ENCODE results near the gene PLPPR2.
"Not testable (repeated sequence)": the region's sequence is repeated elsewhere in the genome, so short reads cannot be mapped to it uniquely, and the experiment has no call there.

The PLPPR2 gene

DNA sequence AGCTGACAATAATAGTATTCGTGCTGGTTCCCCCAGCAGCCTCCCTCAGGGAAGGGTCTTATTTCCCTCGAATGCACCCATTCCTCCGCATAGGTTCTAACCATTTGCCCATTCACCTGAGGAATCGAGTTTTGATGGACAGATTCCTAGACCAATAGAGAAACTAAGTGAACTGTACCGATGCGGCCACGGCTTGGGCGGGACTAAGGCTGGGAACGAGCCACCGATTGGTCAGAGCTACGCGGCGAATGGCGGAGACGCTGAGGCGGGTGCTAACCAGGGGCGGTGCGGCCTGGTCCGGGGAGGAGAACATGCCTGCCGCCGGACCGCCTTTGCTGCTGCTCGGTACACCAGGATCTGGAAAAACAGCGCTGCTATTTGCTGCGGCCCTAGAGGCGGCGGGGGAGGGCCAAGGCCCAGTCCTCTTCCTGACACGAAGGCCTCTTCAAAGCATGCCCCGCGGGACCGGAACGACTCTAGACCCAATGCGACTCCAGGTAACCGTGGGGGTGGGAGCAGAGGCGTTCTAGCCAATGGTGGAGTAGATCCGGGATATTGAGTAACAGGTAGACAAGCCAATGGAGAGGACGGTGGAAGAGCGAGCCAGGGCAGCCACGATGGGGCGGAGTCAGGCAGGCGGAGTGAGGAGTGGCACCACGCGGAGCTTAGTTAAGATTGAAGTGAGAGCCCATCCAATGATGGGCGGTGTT lies 19.4 kb downstream of the PLPPR2 start, which contains the start of gene SWSAP1:
TSS of gene SWSAP1 (plus strand) at position 234 of the 710 bp plus-strand sequence. CDS start at position 249, 15 bp downstream.
- peak; percentile 55 for TF ChIP-seq POLR2A (IDR thresholded peaks at IDR 0.05; ENCODE audit: low read depth, low read length)
- DNase-seq (ENCODE audit: insufficient read length, low spot score) (peak; percentile 97), FAIRE-seq (peak; percentile 87)

DNA sequence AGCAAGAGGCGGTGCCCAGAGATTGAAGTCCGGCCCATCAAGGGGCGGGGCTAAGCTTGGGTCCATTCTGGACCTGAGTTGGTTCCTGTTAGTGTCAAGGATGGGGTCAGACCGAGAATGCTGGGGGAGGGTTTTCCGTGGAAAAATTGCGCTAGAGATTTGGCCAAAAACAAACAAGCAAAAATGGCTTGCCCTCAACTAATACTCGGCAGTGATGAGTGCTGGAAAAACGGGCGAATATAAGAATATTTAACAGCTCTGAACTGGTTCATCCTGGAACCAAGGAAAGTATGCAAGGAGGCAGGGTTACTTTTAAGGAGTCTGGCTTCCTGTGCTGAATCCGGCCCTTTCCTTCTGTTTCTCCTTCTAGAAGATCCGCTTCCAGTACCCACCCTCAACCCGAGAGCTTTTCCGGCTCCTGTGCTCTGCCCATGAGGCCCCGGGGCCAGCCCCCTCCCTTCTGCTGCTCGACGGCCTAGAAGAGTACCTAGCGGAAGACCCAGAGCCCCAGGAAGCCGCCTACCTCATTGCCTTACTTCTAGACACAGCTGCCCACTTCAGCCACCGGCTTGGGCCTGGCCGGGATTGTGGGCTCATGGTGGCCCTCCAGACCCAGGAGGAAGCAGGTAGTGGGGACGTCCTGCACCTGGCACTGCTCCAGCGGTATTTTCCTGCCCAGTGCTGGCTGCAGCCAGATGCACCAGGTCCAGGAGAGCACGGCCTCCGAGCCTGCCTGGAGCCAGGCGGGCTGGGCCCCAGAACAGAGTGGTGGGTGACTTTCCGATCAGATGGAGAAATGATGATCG lies 20.1 kb downstream of the PLPPR2 start:
- DNase-seq (ENCODE audit: insufficient read length, low spot score) (no peak), FAIRE-seq (no peak)
- TF ChIP-seq POLR2A (IDR thresholded peaks at IDR 0.05; ENCODE audit: low read depth, low read length) = no peak

DNA sequence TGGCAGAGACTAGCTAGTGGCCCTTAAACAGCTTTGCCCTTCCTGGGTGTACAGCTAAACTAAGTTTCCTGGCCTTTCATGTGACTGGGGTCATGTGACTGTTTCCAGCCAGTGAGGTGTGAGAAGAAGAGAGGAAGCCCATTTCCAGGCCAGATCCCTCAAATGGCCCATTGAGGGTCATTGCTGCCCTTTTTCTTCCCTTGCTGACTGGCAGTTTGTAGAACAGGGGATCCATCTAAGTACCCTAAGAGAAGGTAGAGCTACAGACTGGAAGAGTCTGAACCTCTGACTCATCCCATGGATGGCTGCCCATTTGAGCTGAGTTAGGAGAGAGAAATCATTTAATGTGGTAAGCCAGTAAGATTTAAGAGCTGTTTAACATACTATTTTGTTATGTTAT lies 22.0 kb downstream of the PLPPR2 start:
- DNase-seq (ENCODE audit: insufficient read length, low spot score) (no peak), FAIRE-seq (no peak)
- TF ChIP-seq POLR2A (IDR thresholded peaks at IDR 0.05; ENCODE audit: low read depth, low read length) = no peak

DNA sequence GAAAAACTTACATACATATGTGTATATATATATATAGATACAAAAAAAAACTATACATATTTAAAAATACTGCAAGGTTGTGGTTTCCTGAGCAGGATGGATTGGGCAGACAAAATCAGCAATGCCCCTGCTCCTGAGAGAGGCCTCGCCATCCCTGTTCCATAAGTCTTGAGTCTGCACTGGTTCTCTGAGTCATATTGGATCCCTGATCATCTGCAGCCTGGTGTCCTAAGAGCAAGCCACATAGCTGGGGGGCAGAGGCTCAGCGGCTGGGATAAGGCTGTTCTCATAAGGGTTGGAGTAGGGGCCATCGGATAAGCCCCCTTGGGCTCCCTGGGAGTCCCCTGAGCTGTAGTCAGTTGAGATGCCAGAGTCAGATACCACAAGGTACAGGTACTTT lies 22.5 kb downstream of the PLPPR2 start:
- no peak for DNase-seq (ENCODE audit: insufficient read length, low spot score)
- FAIRE-seq = no peak
- no peak for TF ChIP-seq POLR2A (IDR thresholded peaks at IDR 0.05; ENCODE audit: low read depth, low read length)

DNA sequence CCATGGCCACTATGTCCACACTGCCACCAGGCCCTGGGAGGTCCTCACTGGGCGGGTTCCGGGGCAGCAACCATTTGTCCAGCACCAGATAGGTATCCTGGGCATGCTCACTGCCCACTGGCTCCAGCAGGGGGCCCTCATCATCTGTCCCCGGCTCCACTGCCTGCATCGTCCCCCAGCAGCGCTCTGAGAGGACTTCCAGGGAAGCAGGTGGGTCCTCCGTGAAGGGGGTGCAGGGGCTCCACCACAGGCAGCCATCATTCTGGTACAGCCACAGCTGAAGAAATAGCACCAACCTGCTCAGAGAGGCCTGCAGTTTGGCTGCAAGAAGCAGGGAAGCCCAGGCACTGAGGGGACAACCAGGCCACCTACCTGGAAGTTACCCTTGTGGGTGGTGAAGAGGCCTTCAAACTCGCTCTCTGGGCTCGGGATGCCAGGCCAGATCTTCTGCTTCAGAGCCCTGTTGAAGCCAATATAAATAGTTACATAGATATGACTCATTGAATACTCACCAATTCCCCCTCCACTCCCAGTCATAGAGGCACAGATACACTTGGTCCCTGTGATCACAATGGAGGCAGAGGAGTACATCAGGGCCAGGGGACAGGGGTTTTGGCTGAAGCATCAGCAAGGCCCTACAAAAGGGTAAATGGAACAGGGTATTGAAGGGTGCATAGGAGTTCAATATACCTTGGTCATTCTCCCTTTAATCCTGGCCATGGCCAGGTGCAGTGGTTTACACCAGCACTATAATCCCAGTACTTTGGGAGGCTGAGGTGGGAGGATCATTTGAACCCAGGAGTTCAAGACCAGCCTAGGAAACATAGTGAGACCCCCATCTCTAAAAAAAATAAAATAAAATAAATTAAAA lies 23.3 kb downstream of the PLPPR2 start:
- TF ChIP-seq POLR2A (IDR thresholded peaks at IDR 0.05; ENCODE audit: low read depth, low read length) = no peak
- peak; percentile 33 for FAIRE-seq
- peak; percentile 89 for DNase-seq (ENCODE audit: insufficient read length, low spot score)

DNA sequence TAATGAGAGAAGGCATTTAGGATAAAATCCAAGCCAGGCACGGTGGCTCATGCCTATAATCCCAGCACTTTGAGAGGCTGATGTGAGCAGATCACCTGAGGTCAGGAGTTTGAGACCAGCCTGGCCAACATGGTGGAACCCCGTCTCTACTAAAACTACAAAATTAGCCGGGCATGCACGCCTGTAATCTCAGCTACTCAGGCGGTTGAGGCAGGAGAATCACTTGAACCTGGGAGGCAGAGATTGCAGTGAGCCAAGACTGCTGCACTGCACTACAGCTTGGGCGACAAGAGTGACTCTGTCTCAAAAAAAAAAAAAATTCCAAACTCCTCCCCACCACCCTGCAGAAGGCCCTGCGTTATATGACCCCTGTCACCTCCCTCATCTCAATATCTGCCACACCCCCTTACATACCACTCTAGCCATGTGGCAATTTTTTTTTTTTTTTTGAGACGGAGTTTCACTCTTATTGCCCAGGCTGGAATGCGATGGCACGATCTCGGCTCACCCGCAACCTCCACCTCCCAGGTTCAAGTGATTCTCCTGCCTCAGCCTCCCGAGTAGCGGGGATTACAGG lies 24.1 kb downstream of the PLPPR2 start:
- not testable (repeated sequence) for DNase-seq (ENCODE audit: insufficient read length, low spot score); FAIRE-seq

DNA sequence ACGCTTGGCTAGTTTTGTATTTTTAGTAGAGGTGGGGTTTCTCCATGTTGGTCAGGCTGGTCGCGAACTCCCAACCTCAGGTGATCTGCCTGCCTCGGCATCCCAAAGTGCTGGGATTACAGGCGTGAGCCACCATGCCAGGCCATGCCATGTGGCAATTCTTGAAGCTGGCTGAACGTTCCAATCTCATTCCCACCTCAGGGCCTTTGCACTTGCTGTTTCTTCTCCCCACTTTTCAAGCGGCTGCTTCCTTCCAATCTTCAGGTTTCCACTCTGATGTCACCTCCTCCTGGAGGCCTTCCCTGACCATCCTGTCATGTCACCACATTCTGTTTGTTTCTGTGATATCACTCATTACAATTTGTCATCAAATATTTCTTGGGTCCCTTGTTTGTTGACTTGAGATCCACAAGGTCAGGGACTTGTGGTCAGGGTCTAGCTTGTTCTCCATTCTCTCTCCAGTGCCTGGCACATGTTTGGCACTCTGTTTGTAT lies 24.7 kb downstream of the PLPPR2 start:
- TF ChIP-seq POLR2A (IDR thresholded peaks at IDR 0.05; ENCODE audit: low read depth, low read length) = no peak
- no peak for DNase-seq (ENCODE audit: insufficient read length, low spot score)
- FAIRE-seq = no peak

DNA sequence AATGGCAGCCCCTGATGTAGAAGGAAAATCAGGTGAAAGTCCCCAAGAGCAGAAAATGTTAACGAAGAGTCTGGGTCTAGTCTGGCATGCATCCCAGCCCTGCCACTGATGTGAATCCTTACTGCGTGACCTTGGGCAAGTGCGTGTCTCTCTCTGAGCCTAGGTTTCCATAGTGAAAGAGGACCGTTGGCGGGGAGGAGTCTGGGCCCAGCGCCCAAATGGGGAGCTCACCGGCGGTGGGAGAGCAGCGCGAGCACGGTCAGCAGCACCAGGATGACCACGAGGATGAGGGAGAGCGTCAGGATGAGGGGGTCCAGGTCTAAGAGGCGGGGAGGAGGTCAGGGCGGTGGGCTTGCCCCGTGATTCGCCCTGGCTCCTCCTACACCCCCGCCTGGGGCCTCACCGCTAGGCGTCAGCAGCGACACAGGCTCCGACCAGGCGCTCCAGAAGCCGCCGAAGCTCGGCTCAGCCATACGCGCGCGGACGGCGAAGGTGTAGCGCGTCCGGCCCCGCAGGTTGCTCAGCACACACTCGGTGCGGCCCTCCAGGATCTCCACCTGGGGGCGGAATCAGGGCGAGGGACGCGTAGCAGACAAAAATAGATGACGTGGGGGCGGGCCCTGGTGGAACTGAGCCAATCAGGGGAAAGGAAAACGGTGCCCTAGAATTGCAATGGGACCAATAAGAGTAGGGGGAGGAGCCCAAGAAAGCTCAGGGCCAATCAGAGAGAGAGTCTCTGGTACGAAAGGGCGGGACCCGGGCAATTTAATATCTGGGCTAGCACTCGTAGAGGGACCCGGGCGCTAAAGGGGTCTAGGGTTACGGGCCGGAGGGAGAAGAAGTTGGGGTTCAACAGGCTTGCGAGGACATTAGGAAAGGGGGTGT lies 25.7 kb downstream of the PLPPR2 start:
- FAIRE-seq = no peak
- TF ChIP-seq POLR2A (IDR thresholded peaks at IDR 0.05; ENCODE audit: low read depth, low read length) = peak; percentile 85
- DNase-seq (ENCODE audit: insufficient read length, low spot score) = peak; percentile 93

DNA sequence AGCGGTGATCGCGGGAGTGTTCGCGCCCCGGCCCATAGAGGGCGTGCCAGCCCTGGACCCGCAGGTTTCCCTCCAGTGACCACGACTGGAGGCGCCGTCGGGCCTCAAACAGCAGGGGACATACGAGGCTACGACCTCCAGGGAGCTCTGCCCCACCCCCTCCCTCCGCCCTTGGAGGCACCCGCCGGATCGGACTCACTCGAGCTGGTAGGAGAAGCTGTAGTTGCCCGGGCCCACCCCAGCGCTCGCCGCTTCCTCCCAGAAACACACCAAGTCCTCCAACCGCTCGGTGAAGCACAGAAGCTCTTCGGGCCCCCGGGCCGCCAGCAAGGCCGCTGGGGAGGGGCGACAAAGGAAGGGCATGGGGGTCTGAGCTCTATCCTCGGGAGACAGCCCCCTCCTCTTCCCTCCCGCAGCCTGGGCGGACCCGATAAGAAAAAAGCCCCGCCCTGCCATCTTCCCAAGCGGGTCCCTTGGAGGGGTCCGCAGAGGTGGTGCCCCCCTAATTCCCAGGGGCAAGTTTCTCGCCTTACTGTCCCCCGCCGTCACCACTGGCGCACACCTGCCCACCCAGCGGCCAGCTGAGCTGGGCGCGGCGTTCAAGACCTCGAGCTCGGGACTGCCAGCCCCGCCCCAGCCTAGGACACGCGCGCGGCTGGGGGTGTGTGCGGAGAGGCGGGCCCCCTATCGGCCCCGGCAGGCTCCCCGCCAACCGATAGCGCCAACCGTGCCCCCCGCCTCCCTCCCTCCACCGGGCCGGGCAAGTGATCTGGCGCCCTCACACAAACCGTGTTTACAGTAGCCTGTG lies 27.9 kb downstream of the PLPPR2 start:
- DNase-seq (ENCODE audit: insufficient read length, low spot score) (no peak), FAIRE-seq (no peak)
- TF ChIP-seq POLR2A (IDR thresholded peaks at IDR 0.05; ENCODE audit: low read depth, low read length) = no peak

DNA sequence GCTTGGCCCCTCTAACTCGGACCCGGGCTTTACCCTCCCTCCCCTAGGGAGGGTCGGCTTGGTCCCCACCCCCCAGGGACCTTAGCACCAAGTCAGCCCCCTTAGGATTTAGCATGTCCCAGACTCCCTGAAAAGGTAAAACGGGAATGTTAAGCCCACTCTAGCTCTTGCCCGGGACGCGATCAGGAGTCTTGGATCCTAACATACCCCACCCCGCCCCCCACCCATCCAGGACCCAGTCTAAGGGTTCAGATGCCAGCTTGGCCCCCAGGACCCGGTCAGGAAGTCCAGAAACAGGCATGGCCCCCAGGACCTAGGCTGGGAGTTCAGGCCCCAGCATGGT lies 28.4 kb downstream of the PLPPR2 start:
- no peak for DNase-seq (ENCODE audit: insufficient read length, low spot score)
- FAIRE-seq = no peak
- TF ChIP-seq POLR2A (IDR thresholded peaks at IDR 0.05; ENCODE audit: low read depth, low read length) = no peak

DNA sequence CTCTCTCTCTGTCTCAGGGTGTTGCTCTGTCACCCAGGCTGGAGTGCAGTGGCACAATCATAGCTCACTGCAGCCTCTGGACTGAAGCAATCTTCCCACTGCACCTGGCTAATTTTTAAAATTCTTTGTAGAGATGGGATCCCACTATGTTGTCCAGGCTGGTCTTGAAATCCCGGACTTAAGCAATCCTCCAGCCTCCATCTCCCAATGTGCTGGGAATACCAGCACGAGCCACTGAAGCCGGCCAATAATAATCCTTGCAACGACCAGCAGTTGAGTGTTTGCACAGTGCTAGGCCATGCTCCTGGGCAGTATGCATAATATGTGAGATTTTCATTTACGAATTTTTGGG lies 29.5 kb downstream of the PLPPR2 start:
- FAIRE-seq = no peak

More for the DNA sequence above, 29.5 kb downstream of the PLPPR2 start:
- no peak for TF ChIP-seq POLR2A (IDR thresholded peaks at IDR 0.05; ENCODE audit: low read depth, low read length)
- no peak for DNase-seq (ENCODE audit: insufficient read length, low spot score)

Measured in H54 (cell line).